A673 (cell line): Measurements from ENCODE around the gene GABARAP. TPM values are rescaled to one million over a fixed set of nuclear protein-coding genes. Genes with fewer than 3 reads are reported as not detected.

Source experiments
- BruUV-seq: library from RNA; stranded (reverse); fragments of 400-500 nt; replicated peaks from 2 replicates; lab custom pipeline; 2021; lab: Mats Ljungman, UMichigan
- CTCF ChIA-PET: fragments of 300-600 bp; sonication (Branson Sonifier 250); formaldehyde crosslinking; loops from one replicate; lab custom pipeline; 2022; ENCODE audit warnings: antibody characterized with exemption; lab: Charles Lee
- POLR2A ChIA-PET: fragments of 300-600 bp; sonication (Branson Sonifier 250); formaldehyde crosslinking; loops from one replicate; lab custom pipeline; 2022; ENCODE audit warnings: antibody characterized with exemption; ENCODE audit not compliant: low non-redundant PET; lab: Charles Lee
- DNase-seq: peaks from one replicate; pipeline ENCODE4 v3.0.0-alpha.2; 2015; ENCODE audit warnings: low spot score
- H3K27ac ChIP-seq: fragments of 200-600 bp; sonication (generic); 2 replicates; pipeline ENCODE4 v1.5.1; 2016; ENCODE audit warnings: mixed run types, low read depth, mild to moderate bottlenecking, mixed read lengths, antibody characterized with exemption, low read length; ENCODE audit not compliant: poor library complexity, severe bottlenecking
- H3K27me3 ChIP-seq: fragments of 200-600 bp; sonication (generic); replicated peaks from 2 replicates; pipeline ENCODE4 v1.6.1; 2017; ENCODE audit warnings: mixed run types, low read depth, mild to moderate bottlenecking, mixed read lengths, antibody characterized with exemption, low read length; ENCODE audit not compliant: insufficient read depth, poor library complexity
- H3K36me3 ChIP-seq: fragments of 200-600 bp; sonication (generic); 2 replicates; pipeline ENCODE4 v1.6.1; 2016; ENCODE audit warnings: mixed run types, mild to moderate bottlenecking, mixed read lengths, antibody characterized with exemption, low read length; ENCODE audit not compliant: insufficient read depth, poor library complexity, severe bottlenecking
- H3K4me1 ChIP-seq: fragments of 200-600 bp; sonication (generic); 2 replicates; pipeline ENCODE4 v1.6.1; 2017; ENCODE audit warnings: mixed run types, mild to moderate bottlenecking, mixed read lengths, antibody characterized with exemption, low read length; ENCODE audit not compliant: insufficient read depth, poor library complexity, severe bottlenecking
- H3K4me3 ChIP-seq: fragments of 200-600 bp; sonication (generic); 2 replicates; pipeline ENCODE4 v1.5.1; 2016; ENCODE audit warnings: low read depth, mixed run types, mild to moderate bottlenecking, mixed read lengths, low read length; ENCODE audit not compliant: poor library complexity, severe bottlenecking
- H3K9me3 ChIP-seq: fragments of 200-600 bp; sonication (generic); 2 replicates; pipeline ENCODE4 v1.6.1; 2016; ENCODE audit warnings: mixed run types, low read depth, mild to moderate bottlenecking, mixed read lengths, antibody characterized with exemption, low read length; ENCODE audit not compliant: poor library complexity, severe bottlenecking
- EZH2 ChIP-seq: fragments of 200-600 bp; sonication (generic); IDR thresholded peaks from 2 replicates; pipeline ENCODE4 v1.6.1; 2017; ENCODE audit warnings: borderline replicate concordance, low read depth, mild to moderate bottlenecking, mixed read lengths, antibody characterized with exemption, low read length; ENCODE audit not compliant: poor library complexity, severe bottlenecking
- intact Hi-C: fragments of 100-400 bp; cut with micrococcal nuclease; formaldehyde crosslinking; loops from one replicate; pipeline ENCODE4 v1.10.0; 2022; ENCODE audit not compliant: unreplicated experiment
- total RNA-seq: library from RNA; stranded (reverse); gene quantifications from 2 replicates; pipeline ENCODE4 v1.2.3, GENCODE V29; 2021
- TF ChIP-seq, protein P1 (sequence below): fragments of 300-800, 200-600 bp; sonication (generic); conservative IDR thresholded peaks from 2 replicates; pipeline ENCODE4 v1.5.1; 2017; ENCODE audit warnings: low read depth, mild to moderate bottlenecking, antibody characterized with exemption, low read length, moderate library complexity, mixed read lengths

Gene GABARAP
- total RNA-seq, 1 experiment from 2014 or later, result 296 TPM

DNA sequence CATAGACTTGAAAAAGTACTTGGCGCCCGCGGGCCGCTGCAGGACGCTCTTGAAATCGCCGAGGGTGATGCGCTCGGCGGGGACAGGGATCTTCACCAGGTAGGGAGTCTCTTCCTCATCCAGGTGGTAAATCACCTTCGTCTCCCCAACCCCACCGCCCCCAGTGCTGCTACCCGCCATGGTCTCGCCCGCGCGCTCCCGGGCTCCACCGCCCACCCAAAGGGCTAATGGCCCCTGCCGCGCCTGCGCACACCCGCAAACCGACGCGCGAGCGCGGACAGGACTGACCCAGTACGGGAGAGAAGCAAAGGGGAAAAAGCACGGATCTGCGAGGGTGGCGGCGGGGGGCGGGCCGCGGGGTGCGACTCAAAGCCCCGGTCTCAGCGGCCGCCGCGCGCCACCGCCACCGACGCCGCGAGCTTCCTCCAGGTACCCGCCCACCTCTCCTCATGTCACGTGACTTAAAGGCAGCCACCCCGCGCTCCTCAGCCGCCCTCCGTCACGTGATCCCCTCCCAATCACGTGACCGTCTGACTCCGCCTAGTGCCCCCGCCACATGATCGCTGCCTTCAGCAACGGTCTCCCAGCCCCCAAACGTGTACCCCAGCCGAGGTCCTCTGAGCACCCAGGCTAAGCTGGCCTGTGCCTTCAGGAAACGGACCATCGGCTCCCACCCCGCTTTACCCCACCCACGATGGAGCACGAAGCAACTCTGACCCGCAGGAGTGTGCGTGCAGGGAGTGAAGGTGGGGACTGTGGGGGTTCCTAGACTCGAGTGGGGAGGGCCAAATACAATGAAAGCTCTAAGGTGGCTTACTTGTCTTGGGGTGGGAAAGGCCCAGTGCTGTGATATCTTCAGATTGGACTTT is 7.9 kb downstream of the GABARAP start, which contains the start of gene DVL2:
Gene DVL2 (minus strand): TSS at position 435 of the 869 bp plus-strand sequence. CDS start 255 bp downstream, at position 180.
- CTCF ChIA-PET, result interaction anchor here (0.7 to 1.1 kb wide), 2 partner anchors 15 to 62 kb away, joined by 3 read pairs; no protein-coding TSS in a partner anchor
- TF ChIP-seq, protein P1, sequence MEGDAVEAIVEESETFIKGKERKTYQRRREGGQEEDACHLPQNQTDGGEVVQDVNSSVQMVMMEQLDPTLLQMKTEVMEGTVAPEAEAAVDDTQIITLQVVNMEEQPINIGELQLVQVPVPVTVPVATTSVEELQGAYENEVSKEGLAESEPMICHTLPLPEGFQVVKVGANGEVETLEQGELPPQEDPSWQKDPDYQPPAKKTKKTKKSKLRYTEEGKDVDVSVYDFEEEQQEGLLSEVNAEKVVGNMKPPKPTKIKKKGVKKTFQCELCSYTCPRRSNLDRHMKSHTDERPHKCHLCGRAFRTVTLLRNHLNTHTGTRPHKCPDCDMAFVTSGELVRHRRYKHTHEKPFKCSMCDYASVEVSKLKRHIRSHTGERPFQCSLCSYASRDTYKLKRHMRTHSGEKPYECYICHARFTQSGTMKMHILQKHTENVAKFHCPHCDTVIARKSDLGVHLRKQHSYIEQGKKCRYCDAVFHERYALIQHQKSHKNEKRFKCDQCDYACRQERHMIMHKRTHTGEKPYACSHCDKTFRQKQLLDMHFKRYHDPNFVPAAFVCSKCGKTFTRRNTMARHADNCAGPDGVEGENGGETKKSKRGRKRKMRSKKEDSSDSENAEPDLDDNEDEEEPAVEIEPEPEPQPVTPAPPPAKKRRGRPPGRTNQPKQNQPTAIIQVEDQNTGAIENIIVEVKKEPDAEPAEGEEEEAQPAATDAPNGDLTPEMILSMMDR, result no peak
- no peak for TF ChIP-seq EZH2

DNA sequence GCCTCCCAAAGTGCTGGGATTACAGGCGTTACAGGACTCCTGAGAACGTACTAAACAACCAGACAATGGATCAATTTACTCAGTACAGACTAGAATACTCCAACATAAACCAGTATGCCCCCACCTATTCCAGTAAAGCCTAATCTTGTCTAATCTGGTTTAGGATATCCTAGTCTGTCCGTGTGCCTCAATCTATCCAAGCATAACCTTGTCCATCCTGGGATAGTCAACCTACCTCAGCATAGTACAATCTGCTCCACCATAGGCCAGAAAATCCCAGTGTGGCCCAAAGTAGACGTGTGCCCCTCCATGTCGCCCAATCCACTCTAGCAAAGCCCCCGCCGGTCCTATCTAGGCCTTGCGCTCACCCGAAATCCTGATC is 8.6 kb downstream of the GABARAP start:
- CTCF ChIA-PET, result interaction anchor here (1.1 kb wide), 1 partner anchor 63 kb away, joined by 3 read pairs; no protein-coding TSS in a partner anchor
- POLR2A ChIA-PET, result interaction anchor here (0.6 to 1.0 kb wide), 3 partner anchors 11 to 19 kb away, joined by 3 to 5 read pairs (median 3); partner anchors contain the start of gene DLG4
- TF ChIP-seq, protein P1, result no peak
- no peak for TF ChIP-seq EZH2
- H3K4me1 ChIP-seq, result peaks cover 26% of the 10 kb centered on the region
- intact Hi-C loops, result no loop called here
- H3K9me3 ChIP-seq, result no peaks in the 10 kb centered on the region
- H3K27ac ChIP-seq, result peak overlapping the region; percentile 83
- DNase-seq, result peak; percentile 65
- no peaks in the 10 kb centered on the region for H3K27me3 ChIP-seq
- BruUV-seq, result no TSS peak
- peaks cover 51% of the 10 kb centered on the region for H3K36me3 ChIP-seq
- peak overlapping the region; percentile 78 for H3K4me3 ChIP-seq

More for the DNA sequence above, 7.9 kb downstream of the GABARAP start, which contains the start of gene DVL2:
- Histone ChIP-seq H3K4me1 (peaks cover 26% of the 10 kb centered on the region), H3K27me3 (no peaks in the 10 kb centered on the region), H3K27ac (peak within 1 kb of the TSS; percentile 83), H3K9me3 (no peaks in the 10 kb centered on the region), H3K36me3 (peaks cover 45% of the 10 kb centered on the region), H3K4me3 (peak within 1 kb of the TSS; percentile 78)
- peak; percentile 97 for DNase-seq
- POLR2A ChIA-PET, result interaction anchor here (0.6 to 1.0 kb wide), 3 partner anchors 15 to 64 kb away, joined by 3 to 6 read pairs (median 5); partner anchors contain the start of gene DLG4
- BruUV-seq, result TSS peak; percentile 36
- intact Hi-C loops, result no loop called here

DNA sequence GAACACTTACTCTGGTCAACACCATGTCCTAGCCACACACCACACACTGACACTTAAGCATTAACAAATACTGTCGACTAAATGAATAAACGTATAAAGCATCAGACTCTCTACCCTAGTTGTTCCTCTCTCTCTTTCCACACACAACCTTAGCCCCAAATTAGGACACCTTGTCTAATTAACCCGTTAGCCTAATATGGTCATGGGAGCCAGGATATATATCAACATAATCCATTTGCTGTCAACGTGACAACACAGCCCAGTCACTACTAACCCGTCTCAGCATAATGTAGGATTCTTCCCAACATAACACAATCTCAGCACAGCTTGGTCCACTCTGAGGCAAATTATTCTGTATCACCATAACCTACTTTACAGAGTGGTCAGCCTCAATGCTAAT is 10.1 kb downstream of the GABARAP start:
- no peak for DNase-seq
- no peaks in the 10 kb centered on the region for H3K9me3 ChIP-seq
- peak overlapping the region; percentile 78 for H3K4me3 ChIP-seq
- H3K27ac ChIP-seq, result no peak overlapping the region
- POLR2A ChIA-PET, result interaction anchor here (0.6 to 0.7 kb wide), 2 partner anchors 8 to 18 kb away, joined by 3 read pairs; no protein-coding TSS in a partner anchor
- no peaks in the 10 kb centered on the region for H3K27me3 ChIP-seq
- no peak for TF ChIP-seq EZH2
- TF ChIP-seq, protein P1, result no peak
- TSS peak; percentile 43 for BruUV-seq
- intact Hi-C loops, result no loop called here
- H3K4me1 ChIP-seq, result peaks cover 22% of the 10 kb centered on the region
- H3K36me3 ChIP-seq, result peaks cover 64% of the 10 kb centered on the region
- CTCF ChIA-PET, result no interaction called here
